ENCODE measurements around the gene ADAD1.

The ADAD1 gene

DNA sequence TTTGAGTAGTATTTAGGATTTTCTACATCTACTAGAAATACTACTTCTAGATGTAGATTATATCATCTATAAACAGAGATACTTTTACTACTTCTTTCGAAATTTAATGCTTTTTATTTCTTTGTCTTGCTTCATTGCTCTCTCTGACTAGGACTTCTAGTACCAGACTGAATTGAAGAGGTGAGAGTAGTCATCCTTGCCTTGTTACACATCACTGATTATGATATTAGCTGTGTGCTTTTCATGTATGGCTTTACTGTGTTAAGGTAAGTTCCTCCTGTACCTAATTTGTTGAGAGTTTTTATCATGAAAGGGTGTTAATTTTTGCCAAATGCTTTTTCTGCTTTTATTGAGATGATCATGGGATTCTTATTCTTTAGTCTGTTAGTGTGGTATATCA, 97.3 kb downstream of the ADAD1 start:
- TF ChIP-seq, protein P1, sequence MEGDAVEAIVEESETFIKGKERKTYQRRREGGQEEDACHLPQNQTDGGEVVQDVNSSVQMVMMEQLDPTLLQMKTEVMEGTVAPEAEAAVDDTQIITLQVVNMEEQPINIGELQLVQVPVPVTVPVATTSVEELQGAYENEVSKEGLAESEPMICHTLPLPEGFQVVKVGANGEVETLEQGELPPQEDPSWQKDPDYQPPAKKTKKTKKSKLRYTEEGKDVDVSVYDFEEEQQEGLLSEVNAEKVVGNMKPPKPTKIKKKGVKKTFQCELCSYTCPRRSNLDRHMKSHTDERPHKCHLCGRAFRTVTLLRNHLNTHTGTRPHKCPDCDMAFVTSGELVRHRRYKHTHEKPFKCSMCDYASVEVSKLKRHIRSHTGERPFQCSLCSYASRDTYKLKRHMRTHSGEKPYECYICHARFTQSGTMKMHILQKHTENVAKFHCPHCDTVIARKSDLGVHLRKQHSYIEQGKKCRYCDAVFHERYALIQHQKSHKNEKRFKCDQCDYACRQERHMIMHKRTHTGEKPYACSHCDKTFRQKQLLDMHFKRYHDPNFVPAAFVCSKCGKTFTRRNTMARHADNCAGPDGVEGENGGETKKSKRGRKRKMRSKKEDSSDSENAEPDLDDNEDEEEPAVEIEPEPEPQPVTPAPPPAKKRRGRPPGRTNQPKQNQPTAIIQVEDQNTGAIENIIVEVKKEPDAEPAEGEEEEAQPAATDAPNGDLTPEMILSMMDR (IDR thresholded peaks at IDR 0.05; ENCODE audit: insufficient read depth, low read depth, low read length, missing control alignments): no peak
- DNase-seq (ENCODE audit: low read depth): no peak
- H3K4me3 ChIP-seq (ENCODE audit: low read depth, low read length): no peak overlapping the region

DNA sequence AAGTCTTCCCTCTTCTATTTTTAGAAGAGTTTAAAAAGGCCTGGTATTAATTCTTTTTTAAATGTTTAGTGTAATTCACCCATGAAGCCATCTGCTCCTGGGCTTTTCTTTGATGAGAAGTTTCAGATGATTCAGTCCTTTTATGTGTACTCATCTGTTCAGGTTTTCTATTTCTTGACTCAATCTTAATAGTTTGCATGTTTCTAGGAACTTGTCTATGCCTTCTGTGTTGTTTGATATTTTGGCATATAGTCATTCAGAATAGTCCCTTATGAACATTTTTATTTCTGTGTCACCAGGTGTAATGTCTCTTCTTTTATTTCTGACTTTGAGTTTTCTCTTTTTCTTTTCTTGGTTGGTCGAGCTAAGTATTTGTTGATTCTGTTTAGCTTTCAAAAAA, 97.9 kb downstream of the ADAD1 start:
- DNase-seq (ENCODE audit: low read depth): no peak
- H3K4me3 ChIP-seq (ENCODE audit: low read depth, low read length): no peak overlapping the region
- TF ChIP-seq, protein P1 (IDR thresholded peaks at IDR 0.05; ENCODE audit: insufficient read depth, low read depth, low read length, missing control alignments): no peak

Measured in GM12865 (cell line).